ENCODE data around the gene SLC13A5. TPM values are rescaled to one million over a fixed set of nuclear protein-coding genes. Genes with fewer than 3 reads are reported as not detected.

The SLC13A5 gene
- total and polyA plus RNA-seq, 10 of the 15 experiments (the other 5 are each of a cell fraction or from before 2014, with no cell fraction given), result 0.23 TPM; not detected in 9

GRCh38 chr17:6636105-6636504 lies 77.1 kb downstream of the SLC13A5 start (continued):
- TF ChIP-seq, protein P1, sequence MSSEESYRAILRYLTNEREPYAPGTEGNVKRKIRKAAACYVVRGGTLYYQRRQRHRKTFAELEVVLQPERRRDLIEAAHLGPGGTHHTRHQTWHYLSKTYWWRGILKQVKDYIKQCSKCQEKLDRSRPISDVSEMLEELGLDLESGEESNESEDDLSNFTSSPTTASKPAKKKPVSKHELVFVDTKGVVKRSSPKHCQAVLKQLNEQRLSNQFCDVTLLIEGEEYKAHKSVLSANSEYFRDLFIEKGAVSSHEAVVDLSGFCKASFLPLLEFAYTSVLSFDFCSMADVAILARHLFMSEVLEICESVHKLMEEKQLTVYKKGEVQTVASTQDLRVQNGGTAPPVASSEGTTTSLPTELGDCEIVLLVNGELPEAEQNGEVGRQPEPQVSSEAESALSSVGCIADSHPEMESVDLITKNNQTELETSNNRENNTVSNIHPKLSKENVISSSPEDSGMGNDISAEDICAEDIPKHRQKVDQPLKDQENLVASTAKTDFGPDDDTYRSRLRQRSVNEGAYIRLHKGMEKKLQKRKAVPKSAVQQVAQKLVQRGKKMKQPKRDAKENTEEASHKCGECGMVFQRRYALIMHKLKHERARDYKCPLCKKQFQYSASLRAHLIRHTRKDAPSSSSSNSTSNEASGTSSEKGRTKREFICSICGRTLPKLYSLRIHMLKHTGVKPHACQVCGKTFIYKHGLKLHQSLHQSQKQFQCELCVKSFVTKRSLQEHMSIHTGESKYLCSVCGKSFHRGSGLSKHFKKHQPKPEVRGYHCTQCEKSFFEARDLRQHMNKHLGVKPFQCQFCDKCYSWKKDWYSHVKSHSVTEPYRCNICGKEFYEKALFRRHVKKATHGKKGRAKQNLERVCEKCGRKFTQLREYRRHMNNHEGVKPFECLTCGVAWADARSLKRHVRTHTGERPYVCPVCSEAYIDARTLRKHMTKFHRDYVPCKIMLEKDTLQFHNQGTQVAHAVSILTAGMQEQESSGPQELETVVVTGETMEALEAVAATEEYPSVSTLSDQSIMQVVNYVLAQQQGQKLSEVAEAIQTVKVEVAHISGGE (CRISPR knock-in tag; IDR thresholded peaks at IDR 0.05), result no peak
- TF ChIP-seq ZNF217 (IDR thresholded peaks at IDR 0.05), result no peak
- TF ChIP-seq YBX1 (IDR thresholded peaks at IDR 0.05), result no peak
- TF ChIP-seq SMAD5 (IDR thresholded peaks at IDR 0.05; ENCODE audit: low read depth), result no peak
- TF ChIP-seq CBX3 (IDR thresholded peaks at IDR 0.05; ENCODE audit: borderline replicate concordance, low read depth), result no peak

Small RNAs within 50 kb of the gene (microRNA-seq; reads per million reads assigned to microRNA genes)
- gene MIR4520-1, result not detected
- gene MIR4520-2, result not detected

Small RNAs within 50 kb of the gene (small RNA-seq; reads per million reads assigned to genes)
- gene AC004706.2 (not detected), gene MIR4520-1 (not detected)

Other genes starting within 250 kb of the SLC13A5 start
Only the 7 nearest of the 8 such genes appear.
- gene KIAA0753, start 72.7 kb downstream of the SLC13A5 start, total RNA-seq (2014; rRNA removed), result 10.1 and 13.4 TPM in 2 replicates
- 12.7 and 15.2 TPM in 2 replicates for gene KIAA0753, start 72.7 kb downstream of the SLC13A5 start, total RNA-seq (2014; rRNA removed; fragmentation: Illumina TruSeq; extraction: Trizol)
- 12.0 and 12.9 TPM in 2 replicates for gene KIAA0753, start 72.7 kb downstream of the SLC13A5 start, total RNA-seq (2021)
- 7.3 and 8.1 TPM in 2 replicates for gene KIAA0753, start 72.7 kb downstream of the SLC13A5 start, polyA plus RNA-seq (2011; rRNA removed)
- 12.5 and 15.3 TPM in 2 replicates for gene KIAA0753, start 72.7 kb downstream of the SLC13A5 start, polyA plus RNA-seq (2014; fragmentation: Illumina TruSeq; extraction: Trizol)
- gene KIAA0753, start 72.7 kb downstream of the SLC13A5 start, polyA plus RNA-seq (2014; fragmentation: Nextera tagmentation; extraction: Ambion mirVana), result 1 to 10 TPM; 2.2 to 3.3 TPM
- gene KIAA0753, start 72.7 kb downstream of the SLC13A5 start, polyA plus RNA-seq (2014; rRNA removed), result 7.9 and 10.3 TPM in 2 replicates
- gene KIAA0753, start 72.7 kb downstream of the SLC13A5 start, polyA plus RNA-seq (2016; fragmentation: Nextera tagmentation; extraction: Ambion mirVana), result 1 to 10 TPM; 5.9 to 7.5 TPM
- gene TXNDC17, start 72.3 kb downstream of the SLC13A5 start, total RNA-seq (2014; rRNA removed), result 123 and 124 TPM in 2 replicates
- 149 and 175 TPM in 2 replicates for gene TXNDC17, start 72.3 kb downstream of the SLC13A5 start, total RNA-seq (2014; rRNA removed; fragmentation: Illumina TruSeq; extraction: Trizol)
- gene TXNDC17, start 72.3 kb downstream of the SLC13A5 start, total RNA-seq (2021), result 129 and 142 TPM in 2 replicates
- gene TXNDC17, start 72.3 kb downstream of the SLC13A5 start, polyA plus RNA-seq (2011; rRNA removed), result 236 and 346 TPM in 2 replicates
- 85.4 and 178 TPM in 2 replicates for gene TXNDC17, start 72.3 kb downstream of the SLC13A5 start, polyA plus RNA-seq (2014; fragmentation: Illumina TruSeq; extraction: Trizol)
- 100 to 1,000 TPM; 933 to 957 TPM for gene TXNDC17, start 72.3 kb downstream of the SLC13A5 start, polyA plus RNA-seq (2014; fragmentation: Nextera tagmentation; extraction: Ambion mirVana)
- gene TXNDC17, start 72.3 kb downstream of the SLC13A5 start, polyA plus RNA-seq (2014; rRNA removed), result 191 and 195 TPM in 2 replicates
- 100 to 1,000 TPM; 667 to 694 TPM for gene TXNDC17, start 72.3 kb downstream of the SLC13A5 start, polyA plus RNA-seq (2016; fragmentation: Nextera tagmentation; extraction: Ambion mirVana)
- gene MED31, start 61.8 kb downstream of the SLC13A5 start, total RNA-seq (2014; rRNA removed), result 14.4 and 17.7 TPM in 2 replicates
- gene MED31, start 61.8 kb downstream of the SLC13A5 start, total RNA-seq (2014; rRNA removed; fragmentation: Illumina TruSeq; extraction: Trizol), result 14.9 and 16.4 TPM in 2 replicates
- 16.8 and 17.7 TPM in 2 replicates for gene MED31, start 61.8 kb downstream of the SLC13A5 start, total RNA-seq (2021)
- gene MED31, start 61.8 kb downstream of the SLC13A5 start, polyA plus RNA-seq (2011; rRNA removed), result 43.9 and 64.6 TPM in 2 replicates
- 16.7 and 32.6 TPM in 2 replicates for gene MED31, start 61.8 kb downstream of the SLC13A5 start, polyA plus RNA-seq (2014; fragmentation: Illumina TruSeq; extraction: Trizol)
- gene MED31, start 61.8 kb downstream of the SLC13A5 start, polyA plus RNA-seq (2014; fragmentation: Nextera tagmentation; extraction: Ambion mirVana), result 10 to 100 TPM; 46.1 to 51.1 TPM
- 22.2 and 25.3 TPM in 2 replicates for gene MED31, start 61.8 kb downstream of the SLC13A5 start, polyA plus RNA-seq (2014; rRNA removed)
- gene MED31, start 61.8 kb downstream of the SLC13A5 start, polyA plus RNA-seq (2016; fragmentation: Nextera tagmentation; extraction: Ambion mirVana), result 10 to 100 TPM; 70.7 to 71.1 TPM
- gene C17orf100, start 61.6 kb downstream of the SLC13A5 start, total RNA-seq (2014; rRNA removed), result 1.2 and 1.6 TPM in 2 replicates
- 1.3 and 1.6 TPM in 2 replicates for gene C17orf100, start 61.6 kb downstream of the SLC13A5 start, total RNA-seq (2014; rRNA removed; fragmentation: Illumina TruSeq; extraction: Trizol)
- 2.1 and 3.2 TPM in 2 replicates for gene C17orf100, start 61.6 kb downstream of the SLC13A5 start, total RNA-seq (2021)
- gene C17orf100, start 61.6 kb downstream of the SLC13A5 start, polyA plus RNA-seq (2011; rRNA removed), result 1.5 and 1.6 TPM in 2 replicates
- 2.2 and 2.7 TPM in 2 replicates for gene C17orf100, start 61.6 kb downstream of the SLC13A5 start, polyA plus RNA-seq (2014; fragmentation: Illumina TruSeq; extraction: Trizol)
- gene C17orf100, start 61.6 kb downstream of the SLC13A5 start, polyA plus RNA-seq (2014; fragmentation: Nextera tagmentation; extraction: Ambion mirVana), result 1 to 10 TPM in 1 of 2 experiments, under 1 TPM in 1; 0.84 to 1.5 TPM
- gene C17orf100, start 61.6 kb downstream of the SLC13A5 start, polyA plus RNA-seq (2014; rRNA removed), result 3.9 and 4.2 TPM in 2 replicates
- 1 to 10 TPM; 4.1 to 4.7 TPM for gene C17orf100, start 61.6 kb downstream of the SLC13A5 start, polyA plus RNA-seq (2016; fragmentation: Nextera tagmentation; extraction: Ambion mirVana)
- gene XAF1, start 42.7 kb upstream of the SLC13A5 start, total RNA-seq (2014; rRNA removed), result 48.9 and 58.3 TPM in 2 replicates
- 58.1 and 71.7 TPM in 2 replicates for gene XAF1, start 42.7 kb upstream of the SLC13A5 start, total RNA-seq (2014; rRNA removed; fragmentation: Illumina TruSeq; extraction: Trizol)
- gene XAF1, start 42.7 kb upstream of the SLC13A5 start, total RNA-seq (2021), result 43.7 and 49.0 TPM in 2 replicates
- 50.0 and 56.3 TPM in 2 replicates for gene XAF1, start 42.7 kb upstream of the SLC13A5 start, polyA plus RNA-seq (2011; rRNA removed)
- 59.1 and 73.2 TPM in 2 replicates for gene XAF1, start 42.7 kb upstream of the SLC13A5 start, polyA plus RNA-seq (2014; fragmentation: Illumina TruSeq; extraction: Trizol)
- 10 to 100 TPM; 16.3 to 25.0 TPM for gene XAF1, start 42.7 kb upstream of the SLC13A5 start, polyA plus RNA-seq (2014; fragmentation: Nextera tagmentation; extraction: Ambion mirVana)
- gene XAF1, start 42.7 kb upstream of the SLC13A5 start, polyA plus RNA-seq (2014; rRNA removed), result 39.2 and 40.3 TPM in 2 replicates
- 10 to 100 TPM; 19.6 to 23.3 TPM for gene XAF1, start 42.7 kb upstream of the SLC13A5 start, polyA plus RNA-seq (2016; fragmentation: Nextera tagmentation; extraction: Ambion mirVana)
- gene FBXO39, start 62.8 kb upstream of the SLC13A5 start, total RNA-seq (2014; rRNA removed), result 0.11 TPM in 1 of 2 replicates, not detected in the other
- gene FBXO39, start 62.8 kb upstream of the SLC13A5 start, total RNA-seq (2014; rRNA removed; fragmentation: Illumina TruSeq; extraction: Trizol), result 0.18 TPM in 1 of 2 replicates, not detected in the other
- not detected in 2 replicates for gene FBXO39, start 62.8 kb upstream of the SLC13A5 start, total RNA-seq (2021)
- gene FBXO39, start 62.8 kb upstream of the SLC13A5 start, polyA plus RNA-seq (2011; rRNA removed), result 0.62 and 0.65 TPM in 2 replicates
- 0.13 TPM in 1 of 2 replicates, not detected in the other for gene FBXO39, start 62.8 kb upstream of the SLC13A5 start, polyA plus RNA-seq (2014; fragmentation: Illumina TruSeq; extraction: Trizol)
- under 1 TPM in 1 of 2 experiments, not detected in 1; 0.05 TPM for gene FBXO39, start 62.8 kb upstream of the SLC13A5 start, polyA plus RNA-seq (2014; fragmentation: Nextera tagmentation; extraction: Ambion mirVana)
- gene FBXO39, start 62.8 kb upstream of the SLC13A5 start, polyA plus RNA-seq (2014; rRNA removed), result 0.15 TPM in 1 of 2 replicates, not detected in the other
- gene FBXO39, start 62.8 kb upstream of the SLC13A5 start, polyA plus RNA-seq (2016; fragmentation: Nextera tagmentation; extraction: Ambion mirVana), result not detected
- not detected in 2 replicates for gene TEKT1, start 118.4 kb upstream of the SLC13A5 start, total RNA-seq (2014; rRNA removed)
- not detected in 2 replicates for gene TEKT1, start 118.4 kb upstream of the SLC13A5 start, total RNA-seq (2014; rRNA removed; fragmentation: Illumina TruSeq; extraction: Trizol)
- gene TEKT1, start 118.4 kb upstream of the SLC13A5 start, total RNA-seq (2021), result not detected in 2 replicates
- not detected in 2 replicates for gene TEKT1, start 118.4 kb upstream of the SLC13A5 start, polyA plus RNA-seq (2011; rRNA removed)
- not detected in 2 replicates for gene TEKT1, start 118.4 kb upstream of the SLC13A5 start, polyA plus RNA-seq (2014; fragmentation: Illumina TruSeq; extraction: Trizol)
- not detected for gene TEKT1, start 118.4 kb upstream of the SLC13A5 start, polyA plus RNA-seq (2014; fragmentation: Nextera tagmentation; extraction: Ambion mirVana)
- not detected in 2 replicates for gene TEKT1, start 118.4 kb upstream of the SLC13A5 start, polyA plus RNA-seq (2014; rRNA removed)
- not detected for gene TEKT1, start 118.4 kb upstream of the SLC13A5 start, polyA plus RNA-seq (2016; fragmentation: Nextera tagmentation; extraction: Ambion mirVana)